ENCODE data around the gene PSMD11.

DNA sequence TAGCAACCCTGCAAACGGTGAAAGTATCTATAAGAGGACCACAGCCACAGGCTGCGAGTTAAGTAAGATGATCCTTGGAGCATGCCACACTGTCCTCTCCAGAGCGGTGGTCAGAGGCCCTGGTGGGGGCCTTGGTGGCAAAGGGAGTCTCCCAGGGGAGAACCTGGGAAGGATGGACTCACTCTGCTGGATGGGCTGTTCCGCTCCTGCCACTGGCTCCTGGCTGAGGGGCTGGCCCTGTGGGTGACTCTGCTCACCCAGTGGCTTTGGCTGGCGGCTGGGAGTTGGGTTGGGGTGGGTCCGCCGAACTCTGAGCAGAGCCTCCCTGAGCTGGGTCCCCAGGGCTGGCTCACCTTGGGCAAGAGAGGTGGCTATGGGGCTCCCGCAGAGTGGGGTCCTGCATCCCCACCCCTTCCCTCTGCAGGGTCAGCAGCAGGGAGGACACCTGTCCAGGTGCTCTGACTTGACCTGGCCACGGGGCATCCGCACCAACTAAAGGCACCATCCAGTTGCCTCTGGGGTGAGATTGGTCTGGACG, 49.7 kb downstream of the PSMD11 start:
- TF ChIP-seq, protein P1, sequence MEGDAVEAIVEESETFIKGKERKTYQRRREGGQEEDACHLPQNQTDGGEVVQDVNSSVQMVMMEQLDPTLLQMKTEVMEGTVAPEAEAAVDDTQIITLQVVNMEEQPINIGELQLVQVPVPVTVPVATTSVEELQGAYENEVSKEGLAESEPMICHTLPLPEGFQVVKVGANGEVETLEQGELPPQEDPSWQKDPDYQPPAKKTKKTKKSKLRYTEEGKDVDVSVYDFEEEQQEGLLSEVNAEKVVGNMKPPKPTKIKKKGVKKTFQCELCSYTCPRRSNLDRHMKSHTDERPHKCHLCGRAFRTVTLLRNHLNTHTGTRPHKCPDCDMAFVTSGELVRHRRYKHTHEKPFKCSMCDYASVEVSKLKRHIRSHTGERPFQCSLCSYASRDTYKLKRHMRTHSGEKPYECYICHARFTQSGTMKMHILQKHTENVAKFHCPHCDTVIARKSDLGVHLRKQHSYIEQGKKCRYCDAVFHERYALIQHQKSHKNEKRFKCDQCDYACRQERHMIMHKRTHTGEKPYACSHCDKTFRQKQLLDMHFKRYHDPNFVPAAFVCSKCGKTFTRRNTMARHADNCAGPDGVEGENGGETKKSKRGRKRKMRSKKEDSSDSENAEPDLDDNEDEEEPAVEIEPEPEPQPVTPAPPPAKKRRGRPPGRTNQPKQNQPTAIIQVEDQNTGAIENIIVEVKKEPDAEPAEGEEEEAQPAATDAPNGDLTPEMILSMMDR (IDR thresholded peaks at IDR 0.05) = no peak
- no peak for TF ChIP-seq POLR2A (IDR thresholded peaks at IDR 0.05)

Data from right lobe of liver (tissue), 4 donors.